HG03097 (cell line): ENCODE data around the gene TTC1.
"Not testable (repeated sequence)": the region's sequence is repeated elsewhere in the genome, so short reads cannot be mapped to it uniquely, and the experiment has no call there.

ENCODE experiments used
- ATAC-seq: cut with Tn5 transposase; IDR thresholded peaks from one replicate; pipeline ENCODE4 v1.9.1; 2021; ENCODE audit not compliant: unreplicated experiment, low FRiP score

Gene TTC1

GRCh38 chr5:160036884-160037283 lies 27.9 kb downstream of the TTC1 start:
- no peak for ATAC-seq

- no peak for ATAC-seq
Measured at GRCh38 chr5:160039810-160040470, 31.0 kb downstream of the TTC1 start.

- no peak for ATAC-seq
Measured at GRCh38 chr5:160040471-160040835, 31.5 kb downstream of the TTC1 start.

- ATAC-seq, result no peak
Measured at GRCh38 chr5:160042671-160043070, 33.7 kb downstream of the TTC1 start.

GRCh38 chr5:160044391-160044804 lies 35.5 kb downstream of the TTC1 start:
- no peak for ATAC-seq

- no peak for ATAC-seq
Measured at GRCh38 chr5:160044967-160045366, 36.0 kb downstream of the TTC1 start.

- no peak for ATAC-seq
Measured at GRCh38 chr5:160047423-160047822, 38.5 kb downstream of the TTC1 start.

GRCh38 chr5:160048131-160048530 lies 39.2 kb downstream of the TTC1 start:
- ATAC-seq, result no peak

GRCh38 chr5:160049099-160049498 lies 40.2 kb downstream of the TTC1 start:
- no peak for ATAC-seq

GRCh38 chr5:160054047-160054446 lies 45.1 kb downstream of the TTC1 start:
- no peak for ATAC-seq

GRCh38 chr5:160054831-160055230 lies 45.9 kb downstream of the TTC1 start:
- no peak for ATAC-seq

- ATAC-seq, result no peak
Measured at GRCh38 chr5:160057256-160057655, 48.3 kb downstream of the TTC1 start.

- no peak for ATAC-seq
Measured at GRCh38 chr5:160060001-160060400, 51.1 kb downstream of the TTC1 start.

- no peak for ATAC-seq
Measured at GRCh38 chr5:160061770-160062169, 52.8 kb downstream of the TTC1 start.

GRCh38 chr5:160064417-160064810 lies 55.5 kb downstream of the TTC1 start:
- ATAC-seq, result no peak

GRCh38 chr5:160064995-160065614 lies 56.2 kb downstream of the TTC1 start:
- no peak for ATAC-seq

- ATAC-seq, result not testable (repeated sequence)
Measured at GRCh38 chr5:160069120-160069519, 60.2 kb downstream of the TTC1 start.

GRCh38 chr5:160071516-160071915 lies 62.6 kb downstream of the TTC1 start:
- ATAC-seq, result no peak

GRCh38 chr5:160071916-160072315 lies 63.0 kb downstream of the TTC1 start:
- no peak for ATAC-seq

GRCh38 chr5:160075073-160075472 lies 66.1 kb downstream of the TTC1 start:
- ATAC-seq, result no peak

- no peak for ATAC-seq
Measured at GRCh38 chr5:160076997-160077396, 68.1 kb downstream of the TTC1 start.

- ATAC-seq, result no peak
Measured at GRCh38 chr5:160079753-160080152, 70.8 kb downstream of the TTC1 start.

GRCh38 chr5:160081495-160081894 lies 72.6 kb downstream of the TTC1 start:
- no peak for ATAC-seq
